HG03139 (cell line): ENCODE measurements around the gene KIF5A.

Source experiments
- ATAC-seq: cut with Tn5 transposase; IDR thresholded peaks from one replicate; pipeline ENCODE4 v1.9.1; 2021; ENCODE audit not compliant: unreplicated experiment

KIF5A gene

GRCh38 chr12:57604992-57605810, 55.4 kb downstream of the KIF5A start:
- peak; percentile 18 for ATAC-seq

DNA sequence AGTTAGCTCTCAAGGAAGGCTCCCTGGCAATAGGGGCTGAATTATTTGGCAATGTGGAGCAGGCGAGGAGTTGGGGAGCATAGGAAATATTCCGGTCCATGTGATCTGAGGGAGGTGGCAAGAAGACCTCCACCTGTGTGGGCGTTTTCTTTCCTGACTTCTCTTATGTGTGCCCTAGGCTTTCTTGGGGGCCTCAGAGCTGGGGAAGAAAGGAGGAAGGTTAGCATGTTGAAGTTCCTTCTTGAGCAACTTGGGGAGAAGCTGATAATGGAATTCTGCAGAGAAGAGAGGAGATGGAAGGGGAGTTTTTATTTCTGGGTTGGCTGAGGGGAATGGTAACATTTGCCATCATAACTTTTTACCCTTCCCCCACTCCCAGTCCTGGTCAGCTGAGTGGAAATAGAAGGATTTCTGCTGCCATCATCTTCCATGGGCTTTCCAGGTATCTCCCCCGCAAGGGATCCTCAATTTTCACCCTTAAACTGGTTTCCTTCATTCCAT, 56.0 kb downstream of the KIF5A start:
- no peak for ATAC-seq

DNA sequence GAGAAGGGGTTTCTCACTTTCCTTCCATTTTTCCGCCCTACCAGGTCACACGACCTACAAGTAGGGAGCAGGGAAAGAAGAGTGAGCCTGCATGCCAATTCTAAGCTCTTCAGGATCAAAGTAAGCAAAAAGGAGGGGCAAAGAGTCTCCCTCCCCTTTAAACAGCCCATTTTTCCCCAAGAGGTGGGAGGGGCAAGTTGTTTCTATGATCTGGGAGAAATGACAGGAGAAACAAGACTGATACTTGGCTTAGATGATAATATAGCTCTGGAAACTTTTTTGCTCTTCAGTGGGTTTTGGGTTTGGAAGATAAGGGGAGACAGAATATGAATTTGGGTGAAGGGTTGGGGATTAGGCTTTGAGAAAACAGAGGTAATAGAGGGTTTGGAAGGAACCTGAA, 56.6 kb downstream of the KIF5A start:
- ATAC-seq, result no peak

GRCh38 chr12:57606821-57607220, 57.0 kb downstream of the KIF5A start:
- no peak for ATAC-seq

DNA sequence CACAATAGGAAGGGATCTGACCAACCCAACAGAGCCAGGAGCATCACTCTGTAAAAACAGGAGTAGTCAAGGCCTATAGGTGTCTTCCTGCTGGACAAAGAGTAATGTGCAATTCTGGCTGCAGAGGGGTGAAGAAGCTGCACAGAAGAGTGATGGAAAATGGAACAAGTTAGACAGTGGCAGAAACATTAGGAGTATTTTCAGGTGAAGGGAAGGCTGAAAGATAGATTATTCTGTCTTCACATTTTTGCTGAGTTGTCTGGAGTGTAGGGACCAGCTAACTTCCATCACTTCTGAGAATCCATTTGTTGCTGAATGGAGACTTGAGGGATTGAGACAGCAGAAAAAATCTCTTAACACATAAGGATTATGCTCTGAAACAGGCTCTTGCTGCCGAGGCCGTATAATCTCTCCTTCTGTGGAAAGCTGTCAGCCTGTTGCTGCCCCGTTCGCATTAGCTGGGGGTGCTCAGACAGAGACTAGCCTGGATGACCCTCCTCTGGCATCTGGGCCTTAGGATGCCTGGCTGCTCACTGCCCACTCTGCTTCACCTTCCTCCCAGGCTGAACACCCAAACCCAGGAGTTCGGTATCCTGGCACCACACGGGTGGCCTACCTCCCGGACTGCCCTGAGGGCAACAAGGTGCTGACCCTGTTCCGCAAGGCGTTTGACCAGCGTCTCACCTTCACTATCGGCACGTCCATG, 58.3 kb downstream of the KIF5A start:
- no peak for ATAC-seq

DNA sequence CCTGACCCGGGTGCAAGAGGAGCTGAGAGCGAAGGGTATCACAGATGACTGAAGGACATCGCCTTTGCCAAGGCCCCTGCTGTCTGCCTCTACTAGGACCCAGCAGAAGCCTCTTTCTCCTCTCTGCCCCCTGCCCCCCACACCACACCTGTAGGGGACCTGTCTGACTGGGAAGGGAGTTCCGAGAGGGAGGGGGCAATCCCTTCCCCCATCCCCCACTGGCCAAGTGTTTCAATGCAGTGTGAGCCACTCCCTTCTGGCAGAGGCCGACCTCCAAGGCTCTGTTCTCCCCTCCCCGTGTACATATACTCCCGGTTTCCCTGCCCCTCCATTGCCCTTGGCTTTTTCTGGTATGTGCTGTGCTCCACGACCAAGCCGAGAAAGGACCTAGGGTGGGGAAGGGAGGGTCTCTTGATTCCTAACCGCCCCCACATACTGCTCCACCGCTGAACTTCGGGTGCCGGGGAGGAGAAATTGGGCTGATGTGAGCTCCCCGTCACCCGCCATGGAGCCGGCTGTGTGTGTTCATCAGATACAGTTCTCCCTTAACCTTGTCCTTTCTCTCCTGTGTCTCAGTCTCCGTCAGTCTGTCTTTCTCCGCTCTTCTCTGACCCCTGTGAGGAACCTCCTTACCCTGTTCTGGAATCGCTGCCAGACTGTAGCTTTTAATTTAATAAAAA, 59.4 kb downstream of the KIF5A start:
- ATAC-seq, result no peak

DNA sequence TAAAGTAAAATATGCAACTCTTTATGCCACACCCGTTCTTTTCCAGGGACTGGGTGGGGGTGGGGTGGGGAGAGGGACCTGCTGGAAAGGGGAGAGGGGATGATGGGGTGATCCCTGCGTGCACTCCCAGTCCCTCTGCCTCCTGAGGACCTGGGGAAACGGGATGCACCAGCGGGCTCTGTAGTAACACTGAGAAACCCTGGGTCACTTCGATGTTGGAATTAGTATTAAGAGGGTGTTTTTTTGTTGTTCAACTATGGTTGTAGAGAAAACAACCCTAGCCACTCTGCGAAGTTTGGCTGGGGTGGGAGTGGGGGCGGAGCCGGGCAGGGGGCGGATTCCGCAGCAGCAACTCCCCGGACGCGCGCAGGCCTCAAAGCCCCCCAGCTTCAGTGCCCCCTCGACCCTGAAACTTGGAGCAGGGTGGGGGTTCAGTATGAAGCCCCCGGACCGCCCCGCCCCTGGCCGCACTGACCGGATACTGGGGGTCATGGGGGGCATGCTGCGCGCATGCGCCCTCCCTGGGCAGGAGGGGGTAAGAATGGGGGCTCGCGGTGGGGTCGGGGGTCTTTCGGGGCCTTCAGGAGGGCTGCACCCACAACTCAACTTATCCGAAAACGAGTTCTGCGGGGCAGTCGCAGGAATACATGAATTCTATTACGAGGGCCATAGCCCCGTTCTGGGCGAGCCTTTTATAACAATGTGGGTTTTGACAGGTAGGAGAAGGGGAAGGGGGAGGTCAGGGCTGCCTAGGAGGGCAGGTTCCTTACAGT, 60.1 kb downstream of the KIF5A start:
- no peak for ATAC-seq

GRCh38 chr12:57610554-57611107, 60.8 kb downstream of the KIF5A start:
- ATAC-seq, result no peak

GRCh38 chr12:57611108-57611826, 61.4 kb downstream of the KIF5A start, which contains the start of gene ARHGEF25:
TSS of gene ARHGEF25 (plus strand) at chr12:57611435. CDS start at chr12:57611895, 460 bp downstream.
- peak; percentile 43 for ATAC-seq

GRCh38 chr12:57611827-57612710, 62.2 kb downstream of the KIF5A start:
- no peak for ATAC-seq

DNA sequence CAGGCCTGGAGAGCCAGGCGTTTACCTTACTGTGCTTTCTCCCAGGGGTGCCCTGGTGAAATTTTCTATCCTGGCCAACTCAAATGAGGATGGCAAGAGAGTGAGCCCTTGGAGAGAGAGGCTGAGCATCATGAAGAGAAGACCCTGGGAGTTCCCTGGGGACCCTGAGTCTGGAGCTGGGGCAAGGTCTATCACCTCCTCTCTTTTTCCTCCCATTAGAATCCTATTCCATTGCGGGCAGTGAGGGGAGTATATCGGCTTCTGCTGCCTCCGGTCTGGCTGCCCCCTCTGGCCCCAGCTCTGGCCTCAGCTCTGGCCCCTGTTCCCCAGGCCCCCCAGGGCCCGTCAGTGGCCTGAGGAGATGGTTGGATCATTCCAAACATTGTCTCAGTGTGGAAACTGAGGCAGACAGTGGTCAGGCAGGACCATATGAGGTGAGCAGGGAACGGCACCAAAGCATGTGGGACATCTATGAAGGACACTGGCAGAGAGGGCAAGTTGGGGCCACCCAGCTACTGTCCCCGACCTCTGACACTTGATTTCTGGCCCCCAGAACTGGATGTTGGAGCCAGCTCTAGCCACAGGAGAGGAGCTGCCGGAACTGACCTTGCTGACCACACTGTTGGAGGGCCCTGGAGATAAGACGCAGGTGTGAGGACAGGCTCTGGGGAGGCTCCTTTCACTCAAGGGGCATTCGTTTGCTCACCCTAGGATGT, 63.0 kb downstream of the KIF5A start:
- no peak for ATAC-seq

DNA sequence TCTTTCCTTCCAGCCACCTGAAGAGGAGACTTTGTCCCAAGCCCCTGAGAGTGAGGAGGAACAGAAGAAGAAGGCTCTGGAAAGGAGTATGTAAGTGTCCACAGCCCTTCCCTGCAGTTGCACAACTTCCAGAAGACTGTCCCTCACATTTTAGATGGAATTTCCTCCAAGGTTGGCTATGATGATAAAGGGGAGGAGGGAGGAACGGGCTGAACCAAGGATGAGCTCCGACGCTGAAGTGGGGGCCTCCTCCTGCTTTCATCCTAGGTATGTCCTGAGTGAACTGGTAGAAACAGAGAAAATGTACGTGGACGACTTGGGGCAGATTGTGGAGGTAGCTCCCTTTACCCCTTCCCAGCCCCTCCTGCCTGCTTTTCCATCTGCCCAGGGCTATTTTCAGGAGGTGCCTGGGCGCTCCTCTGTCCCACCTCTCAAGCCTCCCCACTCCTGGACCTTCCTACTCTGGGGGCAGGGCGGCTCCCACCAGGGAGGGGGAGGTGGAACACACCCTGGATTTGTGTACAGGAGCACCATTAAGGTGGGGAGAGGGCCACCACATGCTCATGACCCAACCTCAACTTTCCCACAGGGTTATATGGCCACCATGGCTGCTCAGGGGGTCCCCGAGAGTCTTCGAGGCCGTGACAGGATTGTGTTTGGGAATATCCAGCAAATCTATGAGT, 63.7 kb downstream of the KIF5A start:
- ATAC-seq, result no peak

DNA sequence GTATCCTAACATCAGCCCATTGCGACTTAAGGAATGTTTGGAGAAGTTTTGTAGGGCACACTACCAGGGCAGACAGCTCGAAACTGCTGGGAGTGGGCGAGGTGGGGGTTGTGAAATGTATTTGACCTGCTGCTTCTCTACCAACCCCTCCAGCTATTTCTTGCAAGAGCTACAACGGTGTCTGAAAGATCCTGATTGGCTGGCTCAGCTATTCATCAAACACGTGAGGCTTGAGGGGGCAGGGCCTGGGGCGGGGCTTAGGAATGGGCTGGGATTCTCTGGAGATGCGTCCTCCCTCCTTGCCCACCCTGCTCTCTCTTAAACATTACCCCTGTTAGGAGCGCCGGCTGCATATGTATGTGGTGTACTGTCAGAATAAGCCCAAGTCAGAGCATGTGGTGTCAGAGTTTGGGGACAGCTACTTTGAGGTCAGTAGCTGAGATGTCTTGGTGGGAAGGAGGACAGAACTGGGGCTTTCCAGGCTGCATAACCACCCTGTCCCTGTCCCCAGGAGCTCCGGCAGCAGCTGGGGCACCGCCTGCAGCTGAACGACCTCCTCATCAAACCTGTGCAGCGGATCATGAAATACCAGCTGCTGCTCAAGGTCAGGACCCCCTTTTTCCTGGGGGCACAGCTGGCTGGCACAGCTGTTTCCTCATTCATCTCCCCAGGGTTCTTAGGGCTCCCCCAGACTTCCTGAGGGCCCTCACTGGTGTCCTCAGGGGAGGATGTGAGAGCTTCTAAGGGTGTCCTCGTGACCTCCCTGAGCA, 64.5 kb downstream of the KIF5A start:
- ATAC-seq, result no peak

- no peak for ATAC-seq
These were observed 65.2 kb downstream of the KIF5A start for GRCh38 chr12:57614948-57615500.

DNA sequence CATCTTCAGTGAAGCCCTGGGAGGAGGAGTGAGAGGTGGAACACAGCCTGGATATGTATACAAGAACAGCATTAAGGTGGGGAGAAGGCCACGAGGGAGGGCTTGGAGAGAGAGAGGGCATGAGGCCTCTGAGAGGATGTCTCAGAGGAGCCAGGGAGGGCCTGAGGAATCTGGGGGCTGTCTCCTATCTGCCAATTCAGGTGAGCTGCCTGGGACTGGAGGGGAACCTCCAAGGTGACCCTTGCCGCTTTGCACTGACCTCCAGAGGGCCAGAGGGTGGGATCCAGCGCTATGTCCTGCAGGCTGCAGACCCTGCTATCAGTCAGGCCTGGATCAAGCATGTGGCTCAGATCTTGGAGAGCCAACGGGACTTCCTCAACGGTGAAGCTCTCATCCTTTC, 65.8 kb downstream of the KIF5A start:
- ATAC-seq, result no peak

GRCh38 chr12:57616383-57617101, 66.7 kb downstream of the KIF5A start:
- ATAC-seq, result no peak
